Kidney epithelial cell (primary cell): ENCODE measurements around the gene DHRS3. TPM values are rescaled to one million over a fixed set of nuclear protein-coding genes. Genes with fewer than 3 reads are reported as not detected.

ENCODE experiments used
- DNase-seq: peaks from one replicate; pipeline ENCODE4 v3.0.0-alpha.2; 2010; ENCODE audit warnings: low read depth
- H3K27me3 ChIP-seq: 2 replicates; pipeline ENCODE4 v1.6.0; 2011; ENCODE audit warnings: low read length; ENCODE audit not compliant: control insufficient read depth, insufficient read depth
- H3K36me3 ChIP-seq: 2 replicates; pipeline ENCODE4 v1.5.1; 2011; ENCODE audit warnings: low read length; ENCODE audit not compliant: control insufficient read depth, insufficient read depth
- H3K4me3 ChIP-seq: 2 replicates; pipeline ENCODE4 v1.5.1; 2011; ENCODE audit warnings: low read depth, mild to moderate bottlenecking, control low read depth, low read length
- CTCF ChIP-seq: IDR thresholded peaks from 2 replicates; pipeline ENCODE4 v1.5.1; 2011; ENCODE audit warnings: mild to moderate bottlenecking, moderate library complexity, low read length, control low read depth, inconsistent platforms; ENCODE audit not compliant: insufficient read depth, poor library complexity, severe bottlenecking
- total RNA-seq: library from RNA; depleted of rRNA; stranded (reverse); fragments of >200 nt; gene quantifications from 2 replicates; pipeline ENCODE4 v1.2.3, GENCODE V29; 2015

Gene DHRS3
- total RNA-seq, 1 donor from 2014 or later = 37.4 TPM

GRCh38 chr1:12640958-12641272 is 22.9 kb upstream of the DHRS3 start:
- Histone ChIP-seq H3K36me3 (no peaks in the 10 kb centered on the region), H3K27me3 (no peaks in the 10 kb centered on the region), H3K4me3 (no peak overlapping the region)
- TF ChIP-seq CTCF = no peak
- no peak for DNase-seq

GRCh38 chr1:12640237-12640957 is 22.4 kb upstream of the DHRS3 start:
- TF ChIP-seq CTCF = no peak

GRCh38 chr1:12637693-12638092 is 19.7 kb upstream of the DHRS3 start:
- H3K4me3 ChIP-seq = no peak overlapping the region
- no peaks in the 10 kb centered on the region for H3K36me3 ChIP-seq
- DNase-seq = no peak
- no peak for TF ChIP-seq CTCF
- H3K27me3 ChIP-seq = no peaks in the 10 kb centered on the region

More at GRCh38 chr1:12640237-12640957, 22.4 kb upstream of the DHRS3 start:
- no peaks in the 10 kb centered on the region for H3K36me3 ChIP-seq
- no peaks in the 10 kb centered on the region for H3K27me3 ChIP-seq
- H3K4me3 ChIP-seq = no peak overlapping the region
- DNase-seq = no peak

GRCh38 chr1:12636098-12636950 is 18.3 kb upstream of the DHRS3 start:
- Histone ChIP-seq H3K36me3 (no peaks in the 10 kb centered on the region), H3K4me3 (no peak overlapping the region), H3K27me3 (peaks cover under 1% of the 10 kb centered on the region)
- peak; percentile 49 for DNase-seq
- TF ChIP-seq CTCF = no peak

- H3K27me3 ChIP-seq = peaks cover 2% of the 10 kb centered on the region
- no peak for DNase-seq
- TF ChIP-seq CTCF = no peak
- H3K4me3 ChIP-seq = no peak overlapping the region
- H3K36me3 ChIP-seq = no peaks in the 10 kb centered on the region
These were observed 16.7 kb upstream of the DHRS3 start for GRCh38 chr1:12634696-12635202.
